NCI-H748 treated with DMSO at 0.1 percent for 48 hours (cell line): ENCODE results near the gene TCEANC.
A peak's percentile ranks its signal among the peaks of the same experiment; 100 is the strongest.
"Not testable (repeated sequence)": the region's sequence is repeated elsewhere in the genome, so short reads cannot be mapped to it uniquely, and the experiment has no call there.

Experiments
- DNase-seq: peaks from one replicate; lab custom pipeline; 2025; lab: John Stamatoyannopoulos, UW

TCEANC gene

GRCh38 chrX:13655674-13656073 is 2.7 kb downstream of the TCEANC start:
- no peak for DNase-seq

GRCh38 chrX:13658602-13659001 is 5.7 kb downstream of the TCEANC start:
- DNase-seq = no peak

- no peak for DNase-seq
Measured at GRCh38 chrX:13659063-13659462, 6.1 kb downstream of the TCEANC start.

- no peak for DNase-seq
Measured at GRCh38 chrX:13661735-13662288, 8.9 kb downstream of the TCEANC start.

- no peak for DNase-seq
Measured at GRCh38 chrX:13662355-13662791, 9.4 kb downstream of the TCEANC start.

GRCh38 chrX:13664020-13664419 is 11.1 kb downstream of the TCEANC start:
- no peak for DNase-seq

- DNase-seq = no peak
Measured at GRCh38 chrX:13666836-13667235, 13.9 kb downstream of the TCEANC start.

- no peak for DNase-seq
Measured at GRCh38 chrX:13667919-13668318, 15.0 kb downstream of the TCEANC start.

- DNase-seq = no peak
Measured at GRCh38 chrX:13669246-13669737, 16.4 kb downstream of the TCEANC start.

GRCh38 chrX:13669755-13670154 is 16.8 kb downstream of the TCEANC start:
- DNase-seq = not testable (repeated sequence)

GRCh38 chrX:13670197-13670596 is 17.3 kb downstream of the TCEANC start:
- no peak for DNase-seq

GRCh38 chrX:13673016-13673415 is 20.1 kb downstream of the TCEANC start:
- DNase-seq = no peak

GRCh38 chrX:13676885-13677284 is 23.9 kb downstream of the TCEANC start:
- no peak for DNase-seq

- not testable (repeated sequence) for DNase-seq
Measured at GRCh38 chrX:13679700-13680099, 26.8 kb downstream of the TCEANC start.

GRCh38 chrX:13681595-13681994 is 28.7 kb downstream of the TCEANC start:
- DNase-seq = no peak

- no peak for DNase-seq
Measured at GRCh38 chrX:13684361-13684760, 31.4 kb downstream of the TCEANC start.

- DNase-seq = no peak
Measured at GRCh38 chrX:13685126-13685763, 32.3 kb downstream of the TCEANC start.

- DNase-seq = no peak
Measured at GRCh38 chrX:13687203-13687602, 34.3 kb downstream of the TCEANC start.

- DNase-seq = no peak
Measured at GRCh38 chrX:13688384-13688957, 35.5 kb downstream of the TCEANC start.

- DNase-seq = peak; percentile 46
Measured at GRCh38 chrX:13688958-13689740, 36.2 kb downstream of the TCEANC start, which contains the start of gene RAB9A. RAB9A (plus strand) TSS chrX:13689128; CDS start chrX:13708747, 19,619 bp downstream.

GRCh38 chrX:13689741-13690211 is 36.8 kb downstream of the TCEANC start:
- DNase-seq = no peak

GRCh38 chrX:13690836-13691235 is 37.9 kb downstream of the TCEANC start:
- DNase-seq = no peak
